Measurements from ENCODE around the gene PARP12.

Gene PARP12

DNA sequence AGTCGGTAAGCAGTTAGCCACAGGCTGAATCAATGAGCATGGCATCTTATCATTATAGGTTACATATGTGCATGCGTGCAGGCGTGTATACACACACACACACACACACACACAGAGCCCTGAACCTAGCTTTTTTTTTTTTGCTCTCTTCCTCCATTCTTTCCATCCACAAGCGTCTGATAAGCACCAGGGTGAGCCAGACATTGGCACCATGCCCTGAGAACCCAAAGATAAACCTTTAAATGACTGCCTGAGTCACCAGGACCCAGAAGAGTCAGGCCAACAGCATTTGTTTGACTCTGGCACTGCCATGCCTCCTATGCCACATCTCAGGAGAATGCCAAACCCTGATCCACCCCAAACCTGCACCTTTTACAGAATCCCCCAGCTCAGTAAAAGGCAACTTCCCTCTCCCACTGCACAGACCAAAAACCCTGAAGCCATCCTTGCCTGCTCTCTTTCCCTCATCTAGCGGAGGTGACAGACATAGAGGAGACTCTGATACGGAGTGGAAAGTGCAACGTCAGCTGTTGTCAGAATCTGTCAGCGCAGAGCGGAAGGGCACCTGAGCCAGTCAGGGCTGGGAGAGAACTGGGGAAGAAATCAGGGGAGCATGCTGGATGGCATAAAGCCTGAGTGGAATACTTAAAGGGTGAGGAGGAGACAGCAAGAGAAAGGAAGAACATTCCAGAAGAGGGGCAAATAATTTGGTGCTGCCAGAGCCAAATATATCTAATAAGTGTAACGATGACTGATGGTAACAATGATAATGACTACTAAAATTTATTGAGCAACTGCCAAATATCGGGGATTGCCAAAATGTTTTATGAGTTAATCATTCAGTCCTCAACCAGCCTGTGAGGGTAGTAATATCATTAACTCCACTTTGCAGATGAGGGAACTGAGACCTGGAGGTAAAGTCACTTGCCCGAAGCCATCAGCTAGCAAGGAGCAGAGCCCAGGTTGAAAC, 3.2 kb downstream of the PARP12 start:
- peak in 1 of 2 experiments; percentile 5 for DNase-seq

DNA sequence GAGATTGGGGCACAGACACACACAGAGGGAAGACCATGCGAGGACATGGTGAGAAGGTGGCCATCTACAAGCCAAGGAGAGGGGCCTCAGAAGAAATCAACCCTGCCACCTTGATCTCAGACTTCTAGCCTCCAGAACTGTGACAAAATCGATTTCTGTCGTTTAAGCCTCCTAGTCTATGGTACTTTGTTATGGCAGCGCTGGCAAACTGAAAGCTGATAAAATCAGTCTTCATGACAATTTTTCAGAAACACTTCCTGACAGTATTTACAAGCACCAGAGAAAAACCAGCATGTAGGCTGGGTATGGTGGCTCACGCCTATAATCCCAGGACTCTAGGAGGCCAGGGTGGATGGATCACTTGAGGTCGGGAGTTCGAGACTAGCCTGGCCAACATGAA, 4.2 kb downstream of the PARP12 start:
- no peak for DNase-seq

DNA sequence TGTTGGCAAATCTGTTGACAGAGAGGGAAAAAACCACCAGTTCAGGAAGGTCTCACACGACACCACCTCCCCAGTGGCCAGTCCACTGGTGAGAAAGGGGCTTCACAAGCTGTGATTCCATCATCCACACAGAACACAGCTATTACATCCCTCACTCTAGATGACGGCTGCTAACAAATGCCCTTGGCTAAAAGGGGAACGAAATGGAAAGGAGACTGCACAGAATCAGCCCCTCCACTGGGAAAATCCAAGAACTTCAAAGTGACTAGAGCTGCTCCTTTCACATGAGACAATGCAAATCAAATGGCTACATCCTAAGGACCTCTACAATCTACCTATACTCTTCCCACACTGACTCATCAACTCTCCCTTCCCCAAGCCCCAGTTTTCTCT, 5.6 kb downstream of the PARP12 start:
- no peak for DNase-seq

DNA sequence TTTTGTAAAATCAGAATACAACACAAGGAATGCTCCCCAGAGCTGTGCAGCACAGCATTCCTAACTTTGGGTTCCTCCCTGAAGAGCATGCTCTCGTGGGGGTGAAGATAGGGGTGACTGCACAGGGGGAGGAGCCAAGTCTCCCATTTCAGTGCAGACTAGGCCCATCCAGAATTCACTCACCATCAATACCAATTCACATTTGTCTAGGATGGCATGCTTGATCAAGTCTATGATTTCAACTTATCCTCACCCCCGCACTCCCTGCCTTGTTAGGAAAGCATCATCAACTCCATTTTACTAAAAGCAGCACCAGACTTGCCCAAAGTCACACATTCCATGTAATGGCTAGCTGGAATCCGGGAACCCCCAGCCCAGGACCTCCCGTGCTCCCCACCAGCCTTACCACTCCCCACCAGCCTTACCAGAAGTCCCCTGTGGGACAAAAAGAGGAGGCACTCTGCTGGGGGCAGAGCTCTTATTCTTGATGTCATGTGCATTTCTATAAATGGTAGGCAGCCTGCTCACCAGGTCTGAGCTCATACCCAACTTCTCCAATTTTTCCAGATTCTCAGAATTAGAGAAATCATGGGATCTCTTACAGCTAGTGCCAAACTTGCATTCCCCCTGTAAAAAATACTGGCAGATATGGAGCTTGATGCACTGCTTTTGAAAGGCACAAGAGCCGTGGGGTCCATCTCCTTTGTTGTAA, 6.2 kb downstream of the PARP12 start:
- DNase-seq, result no peak

DNA sequence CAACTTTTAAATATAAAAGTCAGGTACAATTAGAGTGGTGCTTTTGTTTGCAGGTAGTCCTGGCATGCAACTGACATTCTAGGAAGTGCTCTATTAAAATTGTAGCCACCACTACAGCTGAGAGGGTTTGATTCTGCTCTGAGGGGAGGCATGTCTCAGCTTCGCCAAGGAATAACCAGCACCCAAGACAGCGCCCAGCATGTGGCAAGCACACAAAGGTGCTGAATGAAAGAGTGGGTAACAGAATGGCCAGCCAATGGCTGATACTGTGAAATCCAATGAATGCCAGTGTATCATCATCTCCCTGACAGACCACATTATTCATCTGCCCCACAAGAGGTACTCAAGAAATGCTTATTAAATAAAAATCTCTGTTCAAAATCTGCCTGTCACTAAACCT, 6.9 kb downstream of the PARP12 start:
- no peak for DNase-seq

DNA sequence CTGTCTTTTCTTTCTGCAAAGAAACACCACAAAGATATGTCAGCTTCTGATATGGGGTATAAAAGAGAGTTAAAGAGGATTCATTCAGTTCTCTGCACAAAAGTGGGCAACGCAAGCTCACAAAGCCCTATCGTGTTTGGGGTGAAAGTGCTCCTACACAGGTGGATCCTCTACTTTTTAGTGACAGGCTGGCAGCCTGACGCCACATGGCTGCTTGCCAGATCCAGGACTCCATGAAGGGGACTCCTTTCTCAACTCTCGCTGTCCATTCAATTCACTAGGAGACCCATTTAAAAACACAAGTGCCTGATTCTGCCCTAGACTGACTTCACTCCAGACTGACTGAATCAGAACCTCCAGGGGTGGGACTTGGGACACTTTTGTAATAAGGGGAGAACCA, 8.0 kb downstream of the PARP12 start:
- no peak for DNase-seq

DNA sequence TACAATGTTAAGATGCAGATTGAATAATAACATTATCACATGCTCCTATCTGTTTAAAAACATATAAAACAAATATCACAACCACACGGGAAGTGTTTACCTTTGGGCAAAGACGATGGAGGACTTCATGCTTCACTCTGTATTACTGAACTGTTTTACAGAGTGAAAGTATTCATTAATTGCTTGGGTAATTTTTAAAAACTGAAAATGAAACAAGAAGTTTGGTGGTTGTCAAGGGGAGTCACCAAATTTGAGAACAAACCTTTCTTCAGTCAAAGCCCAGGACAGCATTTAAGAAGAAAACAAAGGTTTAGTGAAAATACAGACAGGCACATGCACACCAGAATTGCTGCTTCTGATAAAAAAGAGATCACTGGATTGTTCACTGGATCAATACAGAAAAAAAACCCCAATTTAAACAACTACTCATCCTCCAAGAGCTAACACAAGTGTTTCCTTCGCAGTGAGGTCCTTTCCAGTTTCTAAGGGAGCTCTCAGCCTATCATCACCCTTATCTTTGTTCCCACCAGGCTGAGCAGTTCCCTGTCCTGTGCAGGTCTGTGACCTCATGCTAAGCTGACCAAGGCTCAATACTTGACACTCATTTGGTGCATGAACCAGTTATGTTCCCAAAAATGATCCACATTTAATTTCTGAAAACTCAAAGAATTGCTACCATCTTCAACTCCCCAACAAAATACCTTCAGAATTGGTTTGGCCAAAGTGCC, 8.8 kb downstream of the PARP12 start:
- no peak for DNase-seq

DNA sequence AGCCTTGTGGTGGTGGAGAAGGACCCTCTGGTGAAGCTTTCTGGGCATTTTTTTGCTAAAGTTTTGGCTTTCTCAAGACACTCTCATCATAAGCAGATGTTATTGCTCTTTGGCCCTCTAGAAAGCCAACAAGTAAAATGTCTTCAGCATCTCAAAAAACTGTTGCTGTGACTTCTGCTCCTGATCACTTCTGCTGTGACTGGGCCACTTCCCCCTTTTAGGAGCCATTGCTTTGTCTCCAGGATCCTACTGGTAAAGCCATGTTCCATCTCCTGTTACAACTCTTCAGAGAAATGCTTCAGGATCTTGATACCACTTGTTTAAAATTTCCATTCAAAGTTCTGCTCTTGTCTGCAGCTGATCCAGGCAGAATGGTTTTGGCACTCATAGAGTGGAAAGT, 10.9 kb downstream of the PARP12 start:
- DNase-seq, result no peak

DNA sequence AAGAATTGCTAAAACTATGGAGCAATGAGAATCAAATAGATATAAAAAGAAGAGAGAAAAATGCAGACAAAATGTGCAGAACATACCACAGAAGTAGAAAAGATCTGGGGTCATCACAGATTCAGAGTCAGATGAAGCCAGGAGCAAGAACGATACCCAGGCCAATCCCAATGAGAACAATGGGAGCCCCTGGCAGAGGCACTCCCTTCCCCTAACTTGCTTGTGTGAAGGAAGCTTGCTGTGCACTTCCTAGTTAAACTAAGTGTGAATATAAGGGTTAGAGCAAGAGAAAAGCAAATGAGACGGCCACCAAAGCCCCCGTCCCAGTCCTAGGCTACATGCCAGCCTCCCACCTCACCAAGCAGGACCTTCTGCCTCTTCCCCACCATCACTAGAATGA, 12.7 kb downstream of the PARP12 start:
- DNase-seq, result no peak

DNA sequence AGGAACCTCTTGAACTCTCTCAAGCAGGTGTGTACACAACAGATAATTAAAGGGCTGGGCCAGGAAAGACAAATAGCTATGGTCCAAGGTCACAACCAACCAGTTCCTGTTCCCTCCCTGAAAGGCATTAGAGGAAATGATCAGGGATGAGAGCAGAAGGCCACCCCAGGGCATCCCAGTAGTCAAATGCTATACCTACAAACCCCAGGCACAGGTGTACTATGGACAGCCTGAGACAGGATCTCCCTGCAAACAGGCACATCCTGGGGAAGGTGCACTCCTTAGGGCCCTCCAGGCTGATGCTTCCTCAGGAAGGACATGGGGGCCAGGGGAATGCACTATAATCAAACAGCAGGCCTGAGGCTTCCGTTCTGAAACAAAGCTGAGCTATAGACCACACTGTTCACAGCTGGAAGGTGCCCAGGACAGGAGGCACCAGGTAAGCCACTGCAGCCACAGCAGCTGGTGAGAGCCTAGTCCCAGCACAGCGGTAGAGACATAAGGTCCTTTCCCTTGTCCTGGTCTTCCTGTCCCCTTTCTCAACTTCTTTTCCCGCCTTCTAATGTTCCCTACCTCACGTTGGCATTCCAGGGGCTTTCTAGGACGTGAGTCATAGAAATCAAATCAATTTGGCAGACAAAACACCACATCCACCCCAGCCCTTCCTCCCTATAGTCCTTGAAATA, 13.3 kb downstream of the PARP12 start:
- DNase-seq, result no peak

DNA sequence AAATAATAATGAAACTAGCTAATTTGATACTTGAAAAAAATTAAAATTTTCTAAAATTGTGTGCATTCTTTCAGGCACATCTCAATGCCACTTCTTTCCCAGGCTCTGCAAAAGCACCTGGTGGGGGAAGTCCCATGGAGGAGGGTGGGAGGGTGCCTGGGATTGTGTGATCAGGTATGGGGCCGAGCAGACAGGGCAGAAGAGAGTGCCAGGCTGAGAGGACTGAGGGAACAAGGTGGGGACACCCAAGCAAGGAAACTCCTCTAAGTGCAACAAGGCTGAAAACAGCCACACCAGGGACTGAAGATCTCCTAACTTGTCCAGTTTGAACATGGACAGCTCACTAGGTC, 13.8 kb downstream of the PARP12 start:
- no peak for DNase-seq

DNA sequence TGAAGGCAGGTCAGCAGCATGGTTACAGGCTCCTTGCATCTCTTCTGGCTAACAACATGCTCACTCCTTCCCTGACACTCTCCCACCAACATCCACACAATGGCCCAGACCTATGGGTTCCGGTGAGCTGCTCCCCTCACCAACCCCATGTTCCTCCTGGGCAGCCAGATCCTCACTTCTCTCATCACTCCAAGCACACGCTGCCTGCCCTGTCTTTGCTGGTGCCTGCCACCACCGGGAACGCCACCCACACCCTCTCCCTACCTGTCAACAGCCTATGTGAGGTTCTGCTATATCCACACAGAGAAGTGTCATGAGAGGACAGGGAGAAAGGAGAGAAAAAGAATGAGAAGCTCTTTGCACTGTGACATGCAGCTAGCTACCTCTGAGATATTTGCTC, 14.6 kb downstream of the PARP12 start:
- no peak for DNase-seq

DNA sequence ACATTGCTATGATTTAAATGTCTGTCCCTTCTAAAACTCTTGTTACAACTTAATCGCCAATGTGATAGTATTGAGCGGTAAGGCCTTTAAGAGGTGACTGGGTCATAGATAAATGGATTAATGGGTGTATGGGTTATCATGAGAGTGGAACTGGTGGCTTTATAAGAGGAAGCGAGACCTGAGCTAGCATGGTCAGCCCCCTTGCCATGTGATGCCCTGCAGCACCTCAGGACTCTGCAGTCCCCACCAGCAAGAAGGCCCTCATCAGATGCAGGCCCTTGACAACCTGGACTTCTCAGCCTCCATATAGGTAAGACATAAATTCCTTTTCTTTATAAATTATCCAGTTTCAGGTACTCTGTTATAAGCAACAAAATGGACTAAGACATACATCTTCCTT, 15.6 kb downstream of the PARP12 start:
- DNase-seq, result no peak

DNA sequence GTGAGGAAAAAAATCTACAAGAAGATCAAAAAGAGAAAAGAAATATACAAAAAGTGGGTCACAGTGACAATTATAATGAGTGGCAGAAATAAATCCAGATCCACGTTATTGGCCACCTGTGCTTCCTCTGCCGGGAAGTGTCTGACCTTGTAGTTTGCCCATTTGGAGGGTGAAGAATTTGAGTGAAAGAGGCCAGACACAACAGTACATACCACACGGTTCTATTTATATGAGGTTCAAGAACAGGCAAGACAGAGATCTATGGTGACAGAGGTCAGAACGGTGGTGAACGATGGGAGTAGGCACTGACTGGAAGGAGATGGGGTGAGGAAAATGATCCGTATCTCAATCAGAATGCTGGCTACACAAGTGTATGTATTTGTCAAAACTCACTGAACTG, 17.1 kb downstream of the PARP12 start:
- no peak for DNase-seq

DNA sequence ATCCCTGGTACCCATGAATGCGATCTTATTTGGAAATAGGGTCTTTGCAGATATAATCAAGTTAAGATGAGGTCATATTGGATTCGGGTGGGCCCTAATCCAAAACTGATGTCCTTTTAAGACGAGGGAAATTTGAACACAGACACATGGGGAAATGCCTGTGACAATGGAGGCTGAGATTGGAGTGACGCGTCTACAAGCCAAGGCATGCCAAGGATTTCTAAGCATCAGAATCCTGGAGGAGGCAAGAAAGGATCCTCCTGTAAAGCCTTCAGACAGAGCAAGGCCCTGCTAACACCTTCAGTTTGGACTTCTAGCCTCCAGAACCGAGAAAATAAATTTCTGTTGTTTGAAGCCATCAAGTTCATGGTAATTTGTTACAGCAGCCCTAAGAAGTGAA, 18.5 kb downstream of the PARP12 start:
- no peak for DNase-seq

DNA sequence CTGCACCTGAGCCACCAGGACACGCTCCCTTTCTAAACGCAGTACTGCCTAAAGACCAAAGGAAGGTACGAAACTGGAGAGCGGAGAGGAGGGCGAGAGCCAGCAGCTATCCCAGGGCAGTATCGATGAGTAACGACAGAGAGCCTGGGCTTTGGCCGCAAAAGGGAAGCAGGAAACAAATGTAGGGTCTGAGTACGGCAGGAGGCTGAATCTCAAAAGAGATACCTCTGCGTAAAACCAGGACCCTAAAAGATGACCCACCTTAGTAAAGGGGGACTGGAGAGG, 20.4 kb downstream of the PARP12 start:
- DNase-seq, result no peak

DNA sequence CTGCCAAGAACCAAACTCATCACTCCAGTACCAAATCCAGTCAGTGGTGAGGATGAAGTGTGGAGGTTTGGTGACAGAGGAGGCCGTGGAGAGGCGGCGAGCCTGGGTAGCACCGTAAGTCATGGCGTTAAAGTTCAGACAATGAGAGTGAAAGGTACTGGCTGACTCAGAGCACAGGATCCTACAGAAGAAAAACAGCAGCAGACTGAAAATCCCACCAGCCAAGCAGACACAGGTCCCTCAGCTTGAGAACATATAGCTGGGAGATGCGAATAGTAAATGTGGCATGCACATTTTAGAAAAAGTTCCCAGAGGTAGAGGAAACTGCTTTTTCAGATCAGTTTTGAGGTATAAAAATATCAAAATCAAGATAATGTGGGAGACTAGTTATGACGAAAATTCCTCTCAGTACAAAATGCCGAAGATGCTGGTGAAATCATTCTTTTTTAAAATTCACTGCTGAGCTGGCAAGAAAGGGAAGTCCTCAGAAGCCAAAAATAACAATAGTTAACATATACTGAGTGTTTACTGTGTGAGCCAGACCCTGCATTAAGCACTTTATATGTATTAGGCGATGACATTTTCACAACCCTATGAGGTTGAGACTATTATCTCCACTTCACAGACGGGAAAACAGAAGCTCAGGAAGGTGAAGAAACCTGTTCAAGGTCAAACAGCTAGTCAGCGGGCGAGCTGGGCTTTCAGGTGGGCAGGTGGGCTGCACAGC, 20.9 kb downstream of the PARP12 start:
- DNase-seq, result no peak

DNA sequence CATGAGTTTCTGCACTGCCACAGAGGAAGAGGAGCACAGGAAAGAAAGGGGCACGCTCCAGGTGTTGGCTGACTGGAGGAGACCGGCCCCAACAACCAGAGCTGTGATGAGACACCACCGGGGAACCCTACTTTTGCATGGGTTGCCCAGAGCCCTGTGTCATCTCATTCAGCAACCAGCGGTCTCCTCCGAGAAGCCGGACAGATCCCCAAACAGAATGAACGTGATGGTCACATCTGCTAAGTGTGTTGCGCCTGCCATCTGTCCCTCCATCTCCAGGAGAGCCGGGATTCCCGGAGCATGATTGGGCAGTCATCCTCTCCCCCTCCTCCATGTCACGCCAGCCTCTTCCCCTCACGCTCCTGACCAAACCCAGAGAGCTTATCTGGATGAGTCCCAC, 22.9 kb downstream of the PARP12 start:
- no peak for DNase-seq

DNA sequence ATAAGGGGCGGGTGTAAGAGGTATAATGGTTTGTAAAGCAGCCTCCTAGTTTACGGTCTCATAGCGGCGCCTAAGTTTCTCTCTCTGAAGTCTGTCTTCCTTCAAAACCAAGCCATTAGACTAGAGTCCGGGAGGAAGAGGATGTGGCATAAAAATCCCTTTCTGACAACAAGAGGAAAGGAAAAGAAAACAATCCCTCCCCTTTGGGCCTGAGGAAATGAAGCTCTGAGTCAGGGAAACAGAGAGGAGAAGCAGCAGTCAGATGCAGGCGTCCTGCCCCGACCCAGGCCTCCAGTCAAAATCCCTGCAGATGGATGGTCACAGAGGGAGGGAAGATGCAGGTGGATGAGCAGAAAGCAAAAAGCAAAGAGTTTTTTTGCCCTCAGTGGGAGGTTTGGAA, 23.7 kb downstream of the PARP12 start:
- no peak for DNase-seq

DNA sequence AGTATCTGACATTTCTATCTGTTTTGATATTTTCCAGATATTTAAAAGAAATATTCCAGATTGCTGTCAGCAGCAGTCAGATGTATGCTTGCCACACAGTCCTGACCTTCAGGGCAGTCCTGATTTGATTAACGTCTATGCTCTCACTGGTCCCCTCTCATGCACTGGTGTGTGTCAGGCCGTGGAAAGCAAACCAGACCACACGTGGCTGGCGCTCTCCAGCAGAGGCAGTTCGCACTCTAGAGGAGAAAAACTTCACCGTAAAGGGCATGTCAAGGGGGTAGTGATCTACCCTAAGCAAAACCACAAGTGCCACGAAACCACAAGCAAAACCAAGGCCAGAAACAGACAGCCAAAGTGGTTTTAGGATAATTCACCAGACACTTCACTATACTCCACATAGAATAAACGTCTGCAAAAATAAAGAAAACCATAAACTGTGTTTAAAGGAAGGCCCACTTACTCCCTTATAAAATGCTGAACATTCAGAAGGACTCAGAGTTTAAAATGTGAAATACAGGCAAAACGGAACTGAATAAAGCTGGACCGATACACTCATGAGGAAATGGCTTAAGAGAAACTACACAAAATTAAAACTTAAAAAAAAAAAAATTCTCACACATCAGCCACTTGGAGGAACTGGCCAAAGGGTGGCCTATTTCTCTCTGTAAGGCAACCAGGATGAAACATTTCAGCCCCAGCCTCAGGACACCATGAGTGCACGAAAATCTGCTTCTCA, 26.4 kb downstream of the PARP12 start:
- no peak for DNase-seq

DNA sequence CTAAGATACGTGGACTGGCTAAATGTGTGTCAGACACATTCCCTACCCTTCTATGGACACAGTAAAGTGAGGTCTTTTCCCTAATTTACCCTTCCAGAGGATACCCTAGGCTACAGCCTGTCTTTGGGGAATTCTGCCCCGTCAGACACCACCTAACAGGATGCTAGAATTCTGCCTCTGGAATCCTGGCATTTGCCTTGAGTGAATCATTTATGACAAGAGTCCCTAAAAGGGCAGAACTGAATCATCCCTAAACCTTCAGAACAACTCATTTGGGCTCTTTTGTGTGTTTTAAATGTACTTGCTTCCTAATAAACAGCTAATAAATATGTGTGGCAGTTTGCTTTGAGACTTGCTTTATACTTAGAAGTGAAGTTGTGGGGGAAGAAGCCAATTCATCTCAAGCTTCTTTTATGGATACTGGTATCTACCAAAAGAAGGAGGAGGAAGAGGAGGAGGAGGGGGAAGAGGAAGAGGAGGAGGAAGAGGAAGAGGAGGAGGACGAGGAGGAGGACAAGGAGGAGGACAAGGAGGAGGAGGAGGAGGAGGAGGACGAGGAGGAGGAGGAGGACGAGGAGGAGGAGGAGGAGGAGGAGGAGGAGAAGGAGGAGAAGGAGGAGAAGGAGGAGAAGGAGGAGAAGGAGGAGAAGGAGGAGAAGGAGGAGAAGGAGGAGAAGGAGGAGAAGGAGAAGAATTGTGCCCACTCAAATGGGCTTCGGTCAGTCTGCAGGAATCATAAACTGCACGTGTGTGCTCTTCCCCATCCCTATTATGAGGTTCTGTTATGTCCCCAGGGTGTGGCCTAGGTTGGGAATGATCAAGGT, 27.1 kb downstream of the PARP12 start:
- no peak for DNase-seq

Data from NCI-H446 (cell line).